Breast epithelium (tissue), 3 donors: ENCODE data around the gene CBX5.

Experiments used
- CTCF ChIP-seq, 3 donors: fragments of 450-650 bp; IDR thresholded peaks; one replicate each; pipeline ENCODE4 v1.5.1; 2016 to 2017; ENCODE audit warnings: antibody characterized with exemption in 3 of 3, mild to moderate bottlenecking in 3 of 3, moderate library complexity in 3 of 3
- POLR2A ChIP-seq: fragments of 450-650 bp; IDR thresholded peaks from one replicate; pipeline ENCODE4 v1.6.1; 2016; ENCODE audit warnings: antibody characterized with exemption, mild to moderate bottlenecking, moderate library complexity

- TF ChIP-seq POLR2A (no peak), CTCF (IDR thresholded peaks at IDR 0.05) (no peak)
Measured at GRCh38 chr12:54276368-54276767, 3.6 kb downstream of the CBX5 start.
